GM19035 (cell line): ENCODE measurements around the gene DNER.
"Not testable (repeated sequence)": the region's sequence is repeated elsewhere in the genome, so short reads cannot be mapped to it uniquely, and the experiment has no call there.

Source experiments
- ATAC-seq: cut with Tn5 transposase; IDR thresholded peaks from one replicate; pipeline ENCODE4 v1.9.1; 2021; ENCODE audit not compliant: unreplicated experiment

DNER gene, protein sequence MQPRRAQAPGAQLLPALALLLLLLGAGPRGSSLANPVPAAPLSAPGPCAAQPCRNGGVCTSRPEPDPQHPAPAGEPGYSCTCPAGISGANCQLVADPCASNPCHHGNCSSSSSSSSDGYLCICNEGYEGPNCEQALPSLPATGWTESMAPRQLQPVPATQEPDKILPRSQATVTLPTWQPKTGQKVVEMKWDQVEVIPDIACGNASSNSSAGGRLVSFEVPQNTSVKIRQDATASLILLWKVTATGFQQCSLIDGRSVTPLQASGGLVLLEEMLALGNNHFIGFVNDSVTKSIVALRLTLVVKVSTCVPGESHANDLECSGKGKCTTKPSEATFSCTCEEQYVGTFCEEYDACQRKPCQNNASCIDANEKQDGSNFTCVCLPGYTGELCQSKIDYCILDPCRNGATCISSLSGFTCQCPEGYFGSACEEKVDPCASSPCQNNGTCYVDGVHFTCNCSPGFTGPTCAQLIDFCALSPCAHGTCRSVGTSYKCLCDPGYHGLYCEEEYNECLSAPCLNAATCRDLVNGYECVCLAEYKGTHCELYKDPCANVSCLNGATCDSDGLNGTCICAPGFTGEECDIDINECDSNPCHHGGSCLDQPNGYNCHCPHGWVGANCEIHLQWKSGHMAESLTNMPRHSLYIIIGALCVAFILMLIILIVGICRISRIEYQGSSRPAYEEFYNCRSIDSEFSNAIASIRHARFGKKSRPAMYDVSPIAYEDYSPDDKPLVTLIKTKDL

DNA sequence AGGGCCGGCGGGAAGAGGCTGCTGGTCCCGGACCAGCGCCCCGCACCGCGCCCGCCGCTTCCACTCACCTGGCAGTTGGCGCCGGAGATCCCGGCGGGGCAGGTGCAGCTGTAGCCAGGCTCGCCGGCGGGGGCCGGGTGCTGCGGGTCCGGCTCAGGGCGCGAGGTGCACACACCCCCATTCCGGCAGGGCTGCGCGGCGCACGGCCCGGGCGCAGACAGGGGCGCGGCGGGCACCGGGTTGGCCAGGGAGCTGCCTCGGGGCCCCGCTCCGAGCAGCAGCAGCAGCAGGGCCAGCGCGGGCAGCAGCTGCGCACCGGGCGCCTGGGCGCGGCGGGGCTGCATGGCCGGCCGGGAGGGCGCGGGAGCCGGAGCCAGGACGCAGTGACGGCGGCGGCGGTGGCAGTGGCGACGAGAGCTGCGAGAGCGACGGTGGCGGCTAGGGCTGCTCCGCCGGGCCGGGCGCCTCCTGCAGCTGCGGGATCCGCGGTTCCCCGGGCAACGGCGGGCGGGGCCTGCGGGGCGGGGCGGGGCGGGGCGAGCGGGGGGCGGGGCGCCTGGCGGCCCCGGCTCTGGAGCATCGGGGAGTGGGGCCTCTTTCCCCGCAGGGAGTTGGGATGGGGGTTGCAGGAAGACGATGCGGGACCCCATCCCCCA lies at the start of gene DNER:
Gene DNER (minus strand): TSS at position 476 of the 656 bp plus-strand sequence. CDS start 132 bp downstream, at position 344.
- ATAC-seq, result peak; percentile 86

DNA sequence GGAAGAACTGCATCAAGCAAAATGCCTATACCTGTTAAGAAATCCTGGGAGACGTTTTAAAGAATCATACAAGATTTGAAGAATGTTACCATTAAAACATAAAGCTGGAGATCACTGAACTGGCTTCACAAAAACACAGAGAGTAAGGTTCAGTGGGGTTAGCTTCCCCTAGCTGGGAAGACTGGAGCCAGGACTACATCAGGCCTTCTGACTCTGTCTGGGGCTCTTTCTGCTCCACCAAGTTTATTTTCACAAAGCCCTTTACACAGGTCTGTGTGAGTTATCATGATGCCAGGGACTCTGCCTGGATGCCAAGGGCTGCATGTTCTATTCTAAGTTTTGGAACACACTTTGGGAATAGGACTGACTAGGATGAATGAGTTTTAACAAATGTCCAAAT lies 47.3 kb upstream of the DNER start:
- no peak for ATAC-seq

DNA sequence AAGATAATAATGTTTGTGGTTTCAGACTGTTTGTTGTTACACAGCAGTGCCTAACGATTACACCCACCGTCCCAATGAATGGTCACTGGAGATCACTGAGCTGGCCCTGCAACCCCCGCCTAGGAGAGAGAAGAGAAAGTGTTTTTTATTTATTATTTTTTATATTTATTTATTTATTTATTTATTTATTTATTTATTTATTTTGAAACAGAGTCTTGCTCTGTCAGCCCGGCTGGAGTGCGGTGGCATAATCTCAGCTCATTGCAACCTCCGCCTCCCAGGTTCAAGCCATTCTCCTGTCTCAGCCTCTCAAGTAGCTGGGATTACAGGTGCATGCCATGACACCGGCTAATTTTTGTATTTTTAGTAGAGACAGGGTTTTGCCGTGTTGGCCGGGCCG lies 43.1 kb upstream of the DNER start:
- ATAC-seq, result not testable (repeated sequence)

DNA sequence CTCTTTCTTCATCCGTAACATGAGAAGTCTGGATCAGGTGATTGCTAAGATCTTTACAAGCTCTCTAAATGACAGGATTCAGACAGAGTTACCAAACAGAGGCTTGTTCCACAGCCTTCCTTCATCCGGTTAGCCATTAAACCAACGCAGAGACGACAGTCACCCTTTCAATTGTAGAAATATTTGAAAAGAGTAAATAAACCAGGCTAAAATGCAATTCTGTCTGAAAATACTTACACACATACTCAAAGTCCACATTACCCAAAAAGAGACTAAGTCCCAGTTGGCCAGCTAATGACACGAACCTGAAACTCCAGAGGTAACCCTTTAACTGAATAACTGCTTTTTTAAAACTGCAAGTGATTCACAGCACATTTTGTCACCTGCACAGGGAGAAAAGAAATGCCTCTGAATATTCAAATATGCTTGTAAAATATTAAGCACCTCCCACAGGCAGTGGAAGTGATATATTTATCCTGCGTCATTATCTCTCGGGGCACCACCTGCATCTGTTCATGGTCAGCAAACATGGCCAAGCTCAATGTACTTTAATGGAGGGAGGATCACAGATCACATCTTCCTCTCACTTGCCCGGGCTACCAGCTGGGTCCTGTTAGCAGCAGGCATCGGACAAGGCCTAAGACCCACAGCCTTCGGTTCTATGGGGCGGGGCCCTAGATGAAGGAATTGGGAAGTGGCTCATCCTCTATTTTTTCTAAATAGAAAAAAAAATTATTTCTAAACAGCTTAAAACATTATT lies 38.8 kb upstream of the DNER start:
- ATAC-seq, result no peak

DNA sequence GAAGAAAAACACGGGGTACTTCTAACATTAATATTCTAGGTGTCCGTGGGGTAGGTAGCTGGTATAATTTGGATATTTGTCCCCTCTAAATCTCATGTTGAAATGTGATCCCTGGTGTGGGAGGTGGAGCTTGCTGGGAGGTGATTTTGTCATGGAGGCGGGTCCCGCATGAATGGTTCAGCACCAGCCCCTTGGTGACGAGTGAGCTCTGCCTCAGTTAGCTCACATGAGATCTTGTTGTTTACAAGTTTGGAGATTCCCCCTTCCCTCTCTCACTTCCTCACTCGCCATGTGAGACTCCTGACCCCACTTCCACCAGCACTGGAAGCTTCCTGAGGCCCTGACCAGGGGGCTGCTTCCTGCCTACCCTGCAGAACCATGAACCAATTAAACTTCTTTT lies 35.4 kb upstream of the DNER start:
- ATAC-seq, result no peak

DNA sequence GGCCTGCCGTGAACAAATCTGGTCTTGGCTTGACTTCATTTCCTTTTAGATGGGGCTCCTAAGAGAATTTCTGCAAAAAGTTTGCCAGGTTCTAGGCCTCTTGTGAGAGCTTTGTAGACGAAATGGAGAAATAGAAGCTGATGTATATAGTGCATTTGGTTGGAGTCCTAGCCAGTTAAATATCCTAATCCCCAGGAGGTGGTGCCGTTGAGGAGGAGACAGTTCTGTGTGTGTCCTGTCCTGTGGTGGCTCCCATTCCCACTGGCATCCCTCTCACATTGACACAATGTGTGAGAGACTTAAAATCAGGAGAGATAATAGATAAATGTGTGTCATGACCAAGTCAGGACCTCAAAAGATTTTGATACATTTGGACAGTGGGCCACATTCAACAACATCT lies 34.6 kb upstream of the DNER start:
- no peak for ATAC-seq

DNA sequence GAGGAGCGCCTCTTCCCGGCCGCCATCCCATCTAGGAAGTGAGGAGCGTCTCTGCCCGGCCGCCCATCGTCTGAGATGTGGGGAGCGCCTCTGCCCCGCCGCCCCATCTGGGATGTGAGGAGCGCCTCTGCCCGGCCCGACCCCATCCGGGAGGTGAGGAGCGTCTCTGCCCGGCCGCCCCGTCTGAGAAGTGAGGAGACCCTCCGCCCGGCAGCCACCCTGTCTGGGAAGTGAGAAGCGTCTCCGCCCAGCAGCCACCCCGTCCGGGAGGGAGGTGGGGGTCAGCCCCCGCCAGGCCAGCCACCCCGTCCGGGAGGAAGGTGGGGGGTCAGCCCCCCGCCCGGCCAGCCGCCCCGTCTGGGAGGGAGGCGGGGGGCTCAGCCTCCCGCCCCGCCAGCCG lies 28.3 kb upstream of the DNER start:
- ATAC-seq, result not testable (repeated sequence)

DNA sequence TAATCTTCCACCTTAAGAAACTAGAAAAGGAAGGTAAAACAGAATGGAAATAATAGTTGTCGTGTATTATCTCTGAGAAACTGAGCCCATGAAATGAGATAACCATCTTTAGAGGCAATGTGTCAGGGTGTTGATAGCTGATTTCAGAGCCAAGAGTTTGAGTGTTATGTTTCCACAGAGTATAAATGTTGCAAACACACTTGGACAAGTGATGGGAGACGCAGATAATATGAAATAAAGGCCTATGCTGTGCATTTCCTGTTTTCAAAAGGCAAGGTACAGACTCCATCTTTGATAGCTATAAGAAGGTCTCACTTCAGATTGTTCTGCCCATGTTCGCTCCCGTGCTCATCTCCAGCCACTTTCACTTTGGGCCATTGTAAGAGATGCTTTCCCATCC lies 25.9 kb upstream of the DNER start:
- ATAC-seq, result no peak

DNA sequence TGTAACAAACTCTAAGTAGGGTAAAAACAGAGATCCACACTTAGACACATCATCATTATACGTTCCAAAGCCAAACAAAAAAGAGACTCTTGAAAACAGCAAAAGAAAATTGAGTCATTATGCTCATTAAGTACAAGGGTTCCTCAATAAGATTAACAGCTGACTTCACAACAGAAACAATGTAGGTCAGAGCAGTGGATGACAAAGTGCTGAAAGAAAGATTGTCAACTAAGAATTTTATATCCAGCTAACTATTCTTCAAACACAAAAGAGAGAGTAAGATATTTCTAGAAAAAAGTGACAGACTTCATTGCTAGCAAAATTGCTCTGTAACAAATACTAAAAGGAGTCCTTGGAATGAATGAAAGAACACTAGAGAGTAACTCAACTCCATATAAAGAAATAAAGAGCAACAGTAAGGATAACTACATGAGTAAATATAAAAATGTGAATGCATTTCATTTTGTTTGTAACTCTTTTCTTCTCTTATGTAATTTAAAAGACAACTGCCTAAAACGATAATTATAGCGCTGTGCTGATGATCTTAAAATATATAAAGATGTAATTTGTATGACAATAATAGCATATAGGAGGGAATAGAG lies 23.8 kb upstream of the DNER start:
- no peak for ATAC-seq

DNA sequence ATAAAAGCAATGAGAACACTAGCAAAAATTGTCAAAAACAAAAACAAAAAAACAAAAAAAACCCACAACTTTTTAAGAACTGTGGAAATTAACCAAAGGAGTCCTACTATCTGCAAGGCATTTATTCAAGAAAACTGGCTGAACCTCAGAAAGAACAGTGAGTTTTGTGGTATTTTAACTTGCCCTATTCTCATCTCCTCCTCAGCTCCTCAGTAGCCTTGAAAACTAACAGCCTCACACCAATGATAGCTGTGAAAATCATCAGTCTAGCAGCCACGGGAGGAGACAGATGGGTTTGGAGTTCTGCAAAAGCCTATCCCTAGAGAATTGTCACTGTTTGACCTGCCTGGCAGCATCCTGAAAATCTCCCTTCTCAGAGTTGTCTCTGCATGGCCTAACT lies 20.1 kb upstream of the DNER start:
- ATAC-seq, result no peak

DNA sequence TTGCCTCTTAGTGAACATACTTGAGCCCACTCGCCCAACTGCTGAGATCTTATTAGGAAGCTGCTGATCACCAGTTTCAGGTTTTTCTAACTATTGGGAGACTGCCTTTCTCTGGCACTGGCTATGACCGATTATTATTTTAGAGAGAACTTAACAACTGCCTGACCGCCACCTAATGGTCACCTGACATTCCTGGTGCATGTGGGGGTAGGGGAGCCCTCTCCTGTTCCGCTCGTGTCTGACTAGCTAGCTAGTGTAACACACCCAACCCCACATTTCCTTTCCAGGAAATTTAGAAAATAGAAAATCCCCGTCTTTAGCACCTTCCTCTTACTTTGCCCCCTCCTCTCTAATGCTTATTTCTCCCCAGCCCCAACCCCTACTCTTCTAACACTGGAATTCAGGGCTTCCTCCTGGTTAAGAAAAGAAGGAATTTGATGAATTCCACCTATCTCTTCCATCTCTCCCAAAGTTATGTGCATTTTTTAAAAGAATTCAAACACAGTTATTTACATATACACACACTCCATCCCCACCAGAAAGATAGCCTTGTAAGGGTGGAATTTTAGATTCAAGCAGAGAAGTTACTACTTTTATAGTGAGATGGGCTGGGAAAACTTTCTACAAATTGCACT lies 19.4 kb upstream of the DNER start:
- ATAC-seq, result no peak

DNA sequence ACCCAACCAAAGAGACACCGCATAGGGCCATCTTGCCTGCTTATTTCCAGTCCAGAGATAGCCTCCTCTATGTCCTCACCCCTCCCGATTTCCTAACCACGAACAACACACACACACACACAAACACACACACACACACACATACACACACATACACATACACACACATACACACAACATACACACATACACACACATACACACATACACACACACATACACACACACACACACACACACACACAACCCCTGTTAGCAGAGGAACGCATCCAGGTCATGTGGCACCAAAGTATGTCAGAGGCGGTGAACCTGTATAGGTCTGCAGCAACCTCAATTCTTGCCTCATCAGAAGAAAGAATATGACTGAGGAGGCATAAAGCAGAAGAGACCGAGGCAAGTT lies 18.5 kb upstream of the DNER start:
- no peak for ATAC-seq

DNA sequence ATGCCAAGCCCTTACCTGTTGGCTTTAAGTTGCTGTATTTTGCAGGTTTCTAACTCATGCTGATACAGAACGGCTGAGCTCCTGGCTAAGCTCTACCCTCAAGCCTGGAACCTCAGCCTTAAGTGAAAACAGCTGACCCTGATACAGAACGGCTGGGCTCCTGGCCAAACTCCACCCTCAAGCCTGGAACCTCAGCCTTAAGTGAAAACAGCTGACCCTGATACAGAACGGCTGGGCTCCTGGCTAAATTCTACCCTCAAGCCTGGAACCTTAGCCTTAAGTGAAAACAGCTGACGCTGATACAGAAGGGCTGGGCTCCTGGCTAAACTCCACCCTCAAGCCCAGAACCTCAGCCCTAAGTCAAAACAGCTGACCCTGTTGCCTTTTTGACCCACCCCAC lies 17.6 kb upstream of the DNER start:
- no peak for ATAC-seq

DNA sequence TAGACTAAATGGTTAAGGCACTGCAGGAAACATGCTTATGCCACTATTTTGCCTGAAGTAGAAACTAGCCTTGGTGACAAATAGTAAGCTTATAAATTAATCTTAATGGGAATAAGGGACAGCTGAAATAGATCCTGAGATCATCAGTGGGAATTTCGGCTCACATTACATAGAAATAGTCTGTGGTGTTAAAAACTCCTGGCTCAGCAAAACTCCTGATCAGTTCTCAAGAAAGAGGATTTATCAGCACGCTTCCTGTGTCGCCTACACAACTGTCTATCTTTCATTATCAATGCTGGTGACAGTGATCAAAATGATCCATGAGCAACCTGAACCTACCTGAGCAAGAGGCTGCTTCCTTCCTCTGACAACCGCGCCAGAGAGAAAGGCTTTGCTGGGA lies 17.0 kb upstream of the DNER start:
- ATAC-seq, result no peak

DNA sequence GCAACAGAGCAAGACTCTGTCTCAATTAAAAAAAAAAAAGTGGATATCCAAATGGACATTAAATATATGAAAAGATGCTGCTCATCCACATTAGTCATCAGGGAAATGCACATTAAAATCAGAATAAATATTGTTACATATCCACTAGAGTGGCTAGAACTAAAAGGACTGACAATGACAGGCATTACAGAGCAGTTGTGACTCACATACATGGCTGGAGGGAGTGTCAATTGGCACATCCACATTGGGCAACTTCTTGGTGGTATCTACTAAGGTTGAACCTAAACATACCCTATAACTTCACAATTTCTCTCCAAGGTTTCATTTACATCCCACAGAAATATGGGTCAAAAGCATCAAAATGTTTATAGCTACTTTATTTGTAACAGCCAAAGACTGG lies 14.0 kb upstream of the DNER start:
- ATAC-seq, result no peak

DNA sequence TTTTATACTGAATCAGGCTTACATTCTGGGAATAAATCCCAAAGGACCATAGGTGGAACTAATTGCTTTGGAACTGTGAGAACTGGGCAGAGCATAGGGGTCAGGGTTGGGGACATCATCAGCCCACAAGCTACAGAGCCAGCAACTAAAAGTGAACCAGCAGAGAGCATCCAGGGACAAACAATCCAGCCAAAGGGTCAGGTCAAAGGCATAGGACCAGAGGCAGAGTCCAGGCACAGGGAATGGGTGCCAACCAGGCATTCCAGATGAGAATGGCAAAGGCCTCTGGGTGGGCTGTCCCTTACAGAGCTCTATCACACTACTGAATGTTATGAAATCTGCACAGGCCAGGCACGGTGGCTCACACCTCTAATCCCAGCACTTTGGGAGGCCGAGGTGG lies 12.3 kb upstream of the DNER start:
- no peak for ATAC-seq

DNA sequence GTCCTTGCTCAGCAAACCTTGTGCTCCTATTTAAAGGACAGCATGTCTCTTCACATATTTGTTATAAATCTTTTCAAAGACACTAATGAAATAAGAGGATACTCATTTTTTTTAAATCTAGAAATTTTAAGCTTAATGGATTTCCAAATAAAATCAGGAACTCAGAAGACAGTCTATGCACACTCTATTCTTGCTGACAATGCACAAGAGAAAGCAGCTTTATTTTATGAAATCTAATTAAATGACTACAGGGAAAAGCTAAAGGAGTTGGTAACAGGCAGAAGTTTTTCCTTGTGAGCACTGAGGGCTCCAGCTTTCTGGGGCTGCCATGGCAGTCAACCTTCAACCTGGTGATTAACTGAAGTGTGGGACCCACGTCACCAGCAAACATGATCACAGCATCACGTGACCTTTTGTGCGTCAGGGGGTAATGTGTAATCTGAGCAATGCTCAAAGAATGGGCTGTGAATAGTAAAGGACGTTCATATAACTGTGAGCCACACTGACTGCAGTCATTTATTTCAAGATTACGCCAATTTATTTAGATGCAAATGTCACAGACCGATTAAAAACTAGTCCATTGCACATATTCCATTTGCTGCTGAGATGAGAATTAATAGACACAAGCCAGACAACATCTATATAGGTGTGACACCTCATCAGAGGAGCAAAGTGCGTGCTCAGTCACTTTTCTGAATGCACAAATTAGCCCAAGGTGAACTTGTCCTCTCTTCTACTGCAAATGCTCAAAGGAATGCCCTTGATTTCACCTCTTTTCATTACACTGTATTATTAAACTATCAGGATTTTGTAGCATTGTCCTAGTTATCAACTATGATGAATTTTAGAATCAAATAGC lies 11.6 kb upstream of the DNER start:
- ATAC-seq, result no peak

DNA sequence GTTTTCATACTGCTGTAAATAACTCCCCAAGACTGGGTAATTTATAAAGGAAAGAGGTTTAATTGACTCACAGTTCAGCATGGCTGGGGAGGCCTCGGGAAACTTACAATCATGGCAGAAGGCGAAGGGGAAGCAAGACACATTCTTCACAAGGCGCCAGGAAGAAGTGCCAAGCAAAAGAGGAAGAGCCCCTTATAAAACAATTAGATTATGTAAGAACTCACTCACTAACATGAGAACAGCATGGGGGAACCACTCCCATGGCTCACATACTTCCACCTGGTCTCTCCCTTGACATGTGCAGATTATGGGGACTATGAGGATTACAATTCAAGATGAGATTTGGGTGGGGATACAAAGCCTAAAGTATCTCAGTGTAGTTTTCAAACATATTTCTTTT lies 8.8 kb upstream of the DNER start:
- not testable (repeated sequence) for ATAC-seq

DNA sequence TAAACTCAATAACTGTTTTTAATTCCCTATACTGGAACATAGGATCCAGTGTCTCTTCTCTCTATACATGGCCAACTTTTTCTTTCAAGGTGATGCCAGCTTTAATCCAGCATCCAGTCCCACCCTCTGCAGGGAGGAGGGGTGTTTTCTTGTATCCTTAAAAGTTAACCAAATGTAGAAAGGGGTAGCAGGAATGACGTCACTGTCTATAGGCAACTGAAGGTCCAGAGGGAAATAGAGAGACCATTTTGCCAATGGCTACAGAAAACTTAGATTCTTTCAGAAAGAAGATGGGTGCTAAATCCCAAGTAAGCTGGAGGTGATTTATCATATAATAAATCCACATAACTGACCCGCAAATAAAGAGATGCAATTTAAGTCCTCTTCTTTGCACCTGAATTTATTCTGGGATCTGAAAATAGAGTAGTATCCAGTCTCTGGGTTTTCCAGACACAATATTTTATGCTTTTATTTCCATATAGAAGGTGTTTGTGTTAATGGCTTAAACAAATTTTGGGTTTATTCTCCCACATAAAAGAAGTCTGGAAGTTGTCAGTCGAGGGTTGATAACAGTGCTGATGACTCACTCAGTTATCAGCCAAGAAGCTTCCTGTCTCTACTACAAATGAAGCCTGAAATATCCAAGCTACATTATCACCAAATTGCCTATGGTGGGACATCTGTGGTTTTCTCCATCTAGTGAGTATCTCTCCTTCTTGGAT lies 5.7 kb upstream of the DNER start:
- ATAC-seq, result no peak
